Ovary (tissue), 9 donors: ENCODE measurements around the gene TBCD. TPM values are rescaled to one million over a fixed set of nuclear protein-coding genes. Genes with fewer than 3 reads are reported as not detected.

Experiments
- DNase-seq, 5 donors: peaks; one replicate each; pipeline ENCODE4 v3.0.0-alpha.2; 2019 to 2020
- H3K27ac ChIP-seq, 2 donors: fragments of 200-600 bp; one replicate each; pipeline versions ENCODE4 v1.5.1 to v1.8.0; 2019 to 2022
- H3K27me3 ChIP-seq: fragments of 200-600 bp; one replicate; pipeline ENCODE4 v1.8.0; 2022
- H3K36me3 ChIP-seq: fragments of 200-600 bp; sonication (generic); one replicate; pipeline ENCODE4 v1.5.1; 2019
- H3K4me1 ChIP-seq: one replicate; pipeline ENCODE4 v1.8.1; 2013; ENCODE audit warnings: mild to moderate bottlenecking, moderate library complexity; ENCODE audit not compliant: insufficient read depth
- H3K4me3 ChIP-seq: fragments of 200-600 bp; sonication (generic); one replicate; pipeline ENCODE4 v1.5.1; 2017
- H3K9me3 ChIP-seq, 2 donors: fragments of 200-600 bp in 1 of 2; sonication (generic) in 1 of 2; one replicate each; pipeline versions ENCODE4 v1.5.1 to v1.8.1; 2013 to 2019; ENCODE audit warnings: mild to moderate bottlenecking in 1 of 2, moderate library complexity in 1 of 2
- EP300 ChIP-seq: sonication (generic); formaldehyde crosslinking; IDR thresholded peaks from one replicate; pipeline ENCODE4 v1.6.1; 2017; ENCODE audit warnings: antibody characterized with exemption
- POLR2A ChIP-seq: fragments of 450-650 bp; IDR thresholded peaks from one replicate; pipeline ENCODE4 v1.6.1; 2017; ENCODE audit warnings: antibody characterized with exemption, mild to moderate bottlenecking, moderate library complexity
- WGBS, 3 donors: extraction: QIAGEN DNeasy Blood & Tissue Kit in 1 of 3; methylation state at CpG; one replicate each; pipeline versions ENCODE4 v1.1.5 to v1.1.7; 2013 to 2017; 5-methylcytosine and 5-hydroxymethylcytosine counted together
- intact Hi-C, 4 donors: fragments of 100-400 bp; cut with DNase I; formaldehyde crosslinking; loops; one replicate each; pipeline versions ENCODE4 v1.11.0 to v1.15.1; 2022 to 2023
- polyA plus RNA-seq, 2 donors: library from polyadenylated mRNA; stranded (reverse); fragments of 200-250 nt in 1 of 2; fragments of 350-450 nt in 1 of 2; fragmentation: Illumina TruSeq in 1 of 2; extraction: RNeasy Lipid Tissue Mini Kit (QIAGEN cat#74804) in 1 of 2; gene quantifications; one replicate each; pipeline ENCODE4 v1.2.3, GENCODE V29; 2013 to 2014
- total RNA-seq, 7 donors: library from RNA; depleted of rRNA in 2 of 7; stranded (reverse); fragments of >200 nt in 2 of 7; fragmentation: NEBNext Ultra II Directional in 3 of 7; extraction: Animal tissue kit (Norgen Biotek cat#: 25700) in 3 of 7; gene quantifications; one replicate each; pipeline versions ENCODE4 v1.1.0 to v1.2.4, GENCODE V29; 2016 to 2023
- TF ChIP-seq, protein P1 (sequence below), 3 donors: fragments of 450-650 bp in 2 of 3; fragments of 200-600 bp in 1 of 3; IDR thresholded peaks; one replicate each; pipeline versions ENCODE4 v1.5.1 to v1.8.0; 2016 to 2022; ENCODE audit warnings: antibody characterized with exemption in 3 of 3, mild to moderate bottlenecking in 1 of 3
- donor health status: DM: no; HTN: no; CAD: no; lungs with moderate emphysema.
- donor health status: DM: no; HTN: no; CAD: no.
- donor health status: Bipolar disorder and iron deficiency.
- donor health status: DM: yes; HTN: yes; CAD: no.
- donor health status: DM: no; HTN: no; CAD: no.
- donor health status: DM: yes; HTN: yes; CAD: no.

Gene TBCD
- total and polyA plus RNA-seq, 9 donors: 29.2 to 88.3 (median 59.2) TPM

DNA sequence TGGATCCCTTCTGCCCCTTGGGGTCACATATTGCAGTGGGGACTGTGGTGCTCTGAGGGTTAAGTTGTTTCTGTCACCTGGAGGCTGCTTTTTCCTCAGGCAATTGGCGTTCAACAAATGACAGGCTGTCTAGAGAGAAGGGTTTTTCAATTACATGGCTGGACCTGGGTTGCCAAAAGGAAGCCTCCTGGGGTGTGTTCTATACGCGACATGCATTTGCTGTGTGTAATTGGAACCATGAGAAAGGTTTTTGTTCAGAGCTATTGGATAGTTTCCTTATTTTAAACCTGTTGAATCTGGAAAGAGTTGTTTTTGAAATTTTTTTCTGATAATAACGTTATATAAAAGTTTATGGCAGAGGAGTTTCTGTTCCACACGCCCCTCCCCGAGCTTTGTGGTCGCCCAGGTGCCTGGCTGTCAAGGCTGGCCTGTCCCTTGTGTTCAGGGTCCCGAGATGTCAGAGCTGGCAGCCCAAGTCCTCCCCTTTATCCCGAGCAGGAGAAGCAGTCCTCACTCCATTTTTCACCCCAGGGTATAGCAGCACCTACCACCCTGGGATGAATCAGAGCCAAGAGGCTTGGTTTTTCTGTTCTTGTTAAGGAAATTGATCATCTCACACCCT lies 114.0 kb downstream of the TBCD start:
- H3K4me3 ChIP-seq: no peak overlapping the region
- TF ChIP-seq, protein P1, sequence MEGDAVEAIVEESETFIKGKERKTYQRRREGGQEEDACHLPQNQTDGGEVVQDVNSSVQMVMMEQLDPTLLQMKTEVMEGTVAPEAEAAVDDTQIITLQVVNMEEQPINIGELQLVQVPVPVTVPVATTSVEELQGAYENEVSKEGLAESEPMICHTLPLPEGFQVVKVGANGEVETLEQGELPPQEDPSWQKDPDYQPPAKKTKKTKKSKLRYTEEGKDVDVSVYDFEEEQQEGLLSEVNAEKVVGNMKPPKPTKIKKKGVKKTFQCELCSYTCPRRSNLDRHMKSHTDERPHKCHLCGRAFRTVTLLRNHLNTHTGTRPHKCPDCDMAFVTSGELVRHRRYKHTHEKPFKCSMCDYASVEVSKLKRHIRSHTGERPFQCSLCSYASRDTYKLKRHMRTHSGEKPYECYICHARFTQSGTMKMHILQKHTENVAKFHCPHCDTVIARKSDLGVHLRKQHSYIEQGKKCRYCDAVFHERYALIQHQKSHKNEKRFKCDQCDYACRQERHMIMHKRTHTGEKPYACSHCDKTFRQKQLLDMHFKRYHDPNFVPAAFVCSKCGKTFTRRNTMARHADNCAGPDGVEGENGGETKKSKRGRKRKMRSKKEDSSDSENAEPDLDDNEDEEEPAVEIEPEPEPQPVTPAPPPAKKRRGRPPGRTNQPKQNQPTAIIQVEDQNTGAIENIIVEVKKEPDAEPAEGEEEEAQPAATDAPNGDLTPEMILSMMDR (IDR thresholded peaks at IDR 0.05): no peak
- TF ChIP-seq EP300 (no peak), POLR2A (no peak)
- H3K9me3 ChIP-seq: no peaks in the 10 kb centered on the region
- H3K27me3 ChIP-seq: no peaks in the 10 kb centered on the region
- WGBS, 3 donors: 79 to 80% (median 80%) methylated on average over 9 of the region's 9 CpGs
- DNase-seq: no peak
- no peaks in the 10 kb centered on the region for H3K4me1 ChIP-seq
- intact Hi-C loops: no loop called here
- no peak overlapping the region for H3K27ac ChIP-seq
- H3K36me3 ChIP-seq: no peaks in the 10 kb centered on the region

DNA sequence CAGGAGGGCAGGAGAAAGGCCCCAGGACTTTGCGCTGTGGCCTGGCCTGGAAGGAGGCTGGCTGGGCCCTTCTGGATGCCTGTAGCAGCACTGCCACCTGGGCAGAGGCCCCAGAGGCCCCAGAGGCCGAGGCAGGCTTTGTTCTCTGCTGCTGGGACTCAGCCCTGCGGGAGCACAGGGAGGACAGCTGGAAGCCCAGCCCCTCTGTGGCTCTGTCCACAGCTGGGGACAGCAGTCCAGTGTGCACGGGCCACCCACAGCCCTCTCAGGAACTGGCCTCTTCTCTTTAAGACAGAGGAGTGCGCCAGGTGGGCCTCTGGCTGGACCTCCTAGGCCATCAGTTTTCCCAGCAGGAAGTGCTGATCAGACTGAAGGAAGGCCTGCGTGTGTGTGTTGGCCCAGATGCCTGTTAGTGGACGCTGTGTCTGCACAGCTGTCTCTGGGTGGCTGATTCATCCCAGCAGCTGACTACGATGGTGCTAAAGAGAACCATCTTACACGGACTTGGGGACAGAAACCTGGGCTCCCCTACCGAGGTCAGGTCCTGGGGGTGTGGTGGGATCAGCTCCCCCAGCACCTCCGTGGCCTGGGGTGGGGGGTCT lies 114.8 kb downstream of the TBCD start:
- H3K27ac ChIP-seq: no peak overlapping the region
- 37 to 42% (median 40%) methylated on average over 7 to 11 of the region's 11 CpGs for WGBS, 3 donors
- TF ChIP-seq EP300 (no peak), POLR2A (no peak)
- TF ChIP-seq, protein P1 (IDR thresholded peaks at IDR 0.05): no peak
- DNase-seq: no peak
- no peak overlapping the region for H3K4me3 ChIP-seq
- H3K4me1 ChIP-seq: no peaks in the 10 kb centered on the region
- H3K36me3 ChIP-seq: no peaks in the 10 kb centered on the region
- H3K27me3 ChIP-seq: no peaks in the 10 kb centered on the region
- intact Hi-C loops: no loop called here
- H3K9me3 ChIP-seq: no peaks in the 10 kb centered on the region

DNA sequence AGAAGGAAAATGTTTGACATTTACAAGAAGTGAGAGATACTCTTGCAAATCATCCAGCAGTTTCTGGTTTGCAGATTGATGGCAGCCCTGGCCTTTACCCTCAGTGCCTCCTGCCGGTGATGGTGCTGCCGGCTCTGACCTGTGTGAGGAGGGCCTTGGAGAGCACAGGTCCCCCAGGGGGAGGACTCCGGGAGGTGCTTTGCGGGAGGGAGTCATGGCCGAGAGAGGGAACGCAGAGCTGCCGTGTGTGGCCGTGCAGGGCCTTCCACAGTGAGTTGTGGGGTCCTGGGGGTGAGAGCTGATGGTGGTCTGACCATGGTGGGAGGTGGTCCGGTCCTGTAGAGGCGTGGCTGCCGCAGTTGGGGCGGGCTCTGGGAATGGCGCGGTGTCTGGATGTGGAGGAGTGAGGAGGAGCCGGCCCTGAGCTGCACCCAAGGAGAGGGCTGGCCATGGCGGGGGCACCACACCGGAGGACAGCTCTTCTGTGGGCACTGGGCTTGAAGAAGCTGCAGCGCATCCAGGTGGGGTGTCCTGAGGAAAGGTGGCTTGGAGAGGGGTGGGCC lies 116.0 kb downstream of the TBCD start:
- Histone ChIP-seq H3K9me3 (no peaks in the 10 kb centered on the region), H3K27ac (no peak overlapping the region), H3K27me3 (no peaks in the 10 kb centered on the region), H3K4me3 (no peak overlapping the region), H3K36me3 (no peaks in the 10 kb centered on the region), H3K4me1 (no peaks in the 10 kb centered on the region)
- TF ChIP-seq, protein P1 (IDR thresholded peaks at IDR 0.05): no peak
- TF ChIP-seq POLR2A (no peak), EP300 (no peak)
- intact Hi-C loops: no loop called here
- WGBS, 3 donors: 76 to 84% (median 83%) methylated on average over 18 of the region's 18 CpGs
- no peak for DNase-seq

DNA sequence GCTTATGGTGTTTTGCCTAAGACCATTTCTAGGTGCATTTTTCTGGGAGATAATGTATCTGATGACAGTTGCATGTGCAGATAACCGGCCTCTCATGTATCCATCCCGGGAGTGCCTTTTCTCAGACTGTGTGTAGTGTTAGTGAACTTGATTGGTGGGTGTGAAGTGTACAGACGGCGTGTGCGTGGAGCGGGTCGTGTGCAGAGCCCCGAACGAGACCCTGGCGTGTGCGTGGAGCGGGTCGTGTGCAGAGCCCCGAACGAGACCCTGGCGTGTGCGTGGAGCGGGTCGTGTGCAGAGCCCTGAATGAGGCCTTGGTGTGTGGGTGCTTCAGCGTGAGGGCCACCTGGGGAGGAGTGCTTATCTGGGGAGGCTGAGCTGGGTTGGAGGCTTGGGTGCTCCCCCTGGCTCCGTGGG lies 116.9 kb downstream of the TBCD start:
- no peak overlapping the region for H3K27ac ChIP-seq
- no peaks in the 10 kb centered on the region for H3K4me1 ChIP-seq
- H3K9me3 ChIP-seq: no peaks in the 10 kb centered on the region
- TF ChIP-seq, protein P1 (IDR thresholded peaks at IDR 0.05): no peak
- TF ChIP-seq EP300: no peak
- no peak for TF ChIP-seq POLR2A
- DNase-seq: no peak
- 84 to 89% (median 87%) methylated on average over 21 of the region's 21 CpGs for WGBS, 3 donors
- intact Hi-C loops: no loop called here
- H3K27me3 ChIP-seq: no peaks in the 10 kb centered on the region
- no peak overlapping the region for H3K4me3 ChIP-seq
- no peaks in the 10 kb centered on the region for H3K36me3 ChIP-seq
